PC-3 (cell line): Measurements from ENCODE around the gene PGP.

ENCODE experiments used
- EZH2 ChIP-seq: fragments of 300-600 bp; sonication (generic); IDR thresholded peaks from one replicate; pipeline ENCODE4 v1.6.1; 2017; ENCODE audit warnings: antibody characterized with exemption, mild to moderate bottlenecking, low read length; ENCODE audit not compliant: unreplicated experiment
- TF ChIP-seq, protein P1 (sequence below): fragments of 300-600 bp; sonication (generic); conservative IDR thresholded peaks from 2 replicates; pipeline ENCODE4 v1.5.1; 2017; ENCODE audit warnings: antibody characterized with exemption, low read depth, mild to moderate bottlenecking, low read length

DNA sequence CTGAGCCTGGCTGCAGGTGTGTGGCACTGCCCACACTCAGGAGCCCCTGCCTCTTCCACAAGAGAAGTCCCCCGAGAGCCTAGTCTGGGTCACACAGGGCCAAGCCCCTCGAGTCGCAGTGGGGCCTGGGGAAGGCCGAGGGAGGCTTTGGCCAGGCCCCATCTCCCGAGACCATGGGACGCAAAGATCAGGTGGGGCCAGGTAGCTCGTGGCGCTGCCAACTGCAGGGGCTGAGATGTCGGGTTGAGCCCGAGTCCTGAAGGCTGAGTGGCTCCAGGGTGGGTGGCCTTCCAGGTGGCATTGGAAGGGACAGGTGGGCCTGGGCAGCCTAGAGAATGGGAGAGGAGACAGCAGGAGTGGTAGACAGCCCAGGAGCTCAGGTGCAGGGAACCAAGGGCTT is 52.7 kb downstream of the PGP start:
- TF ChIP-seq, protein P1, sequence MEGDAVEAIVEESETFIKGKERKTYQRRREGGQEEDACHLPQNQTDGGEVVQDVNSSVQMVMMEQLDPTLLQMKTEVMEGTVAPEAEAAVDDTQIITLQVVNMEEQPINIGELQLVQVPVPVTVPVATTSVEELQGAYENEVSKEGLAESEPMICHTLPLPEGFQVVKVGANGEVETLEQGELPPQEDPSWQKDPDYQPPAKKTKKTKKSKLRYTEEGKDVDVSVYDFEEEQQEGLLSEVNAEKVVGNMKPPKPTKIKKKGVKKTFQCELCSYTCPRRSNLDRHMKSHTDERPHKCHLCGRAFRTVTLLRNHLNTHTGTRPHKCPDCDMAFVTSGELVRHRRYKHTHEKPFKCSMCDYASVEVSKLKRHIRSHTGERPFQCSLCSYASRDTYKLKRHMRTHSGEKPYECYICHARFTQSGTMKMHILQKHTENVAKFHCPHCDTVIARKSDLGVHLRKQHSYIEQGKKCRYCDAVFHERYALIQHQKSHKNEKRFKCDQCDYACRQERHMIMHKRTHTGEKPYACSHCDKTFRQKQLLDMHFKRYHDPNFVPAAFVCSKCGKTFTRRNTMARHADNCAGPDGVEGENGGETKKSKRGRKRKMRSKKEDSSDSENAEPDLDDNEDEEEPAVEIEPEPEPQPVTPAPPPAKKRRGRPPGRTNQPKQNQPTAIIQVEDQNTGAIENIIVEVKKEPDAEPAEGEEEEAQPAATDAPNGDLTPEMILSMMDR: no peak
- no peak for TF ChIP-seq EZH2
